GM12873 (cell line): ENCODE data around the gene GPR3.

ENCODE experiments used
- TF ChIP-seq, protein P1 (sequence below): IDR thresholded peaks from 2 replicates; pipeline ENCODE4 v1.5.1; 2012; ENCODE audit warnings: low read depth, mild to moderate bottlenecking, moderate library complexity, low read length, control low read depth; ENCODE audit not compliant: insufficient read depth; ENCODE audit errors: missing control alignments

Gene GPR3

GRCh38 chr1:27348861-27349783, 43.3 kb upstream of the GPR3 start:
- TF ChIP-seq, protein P1, sequence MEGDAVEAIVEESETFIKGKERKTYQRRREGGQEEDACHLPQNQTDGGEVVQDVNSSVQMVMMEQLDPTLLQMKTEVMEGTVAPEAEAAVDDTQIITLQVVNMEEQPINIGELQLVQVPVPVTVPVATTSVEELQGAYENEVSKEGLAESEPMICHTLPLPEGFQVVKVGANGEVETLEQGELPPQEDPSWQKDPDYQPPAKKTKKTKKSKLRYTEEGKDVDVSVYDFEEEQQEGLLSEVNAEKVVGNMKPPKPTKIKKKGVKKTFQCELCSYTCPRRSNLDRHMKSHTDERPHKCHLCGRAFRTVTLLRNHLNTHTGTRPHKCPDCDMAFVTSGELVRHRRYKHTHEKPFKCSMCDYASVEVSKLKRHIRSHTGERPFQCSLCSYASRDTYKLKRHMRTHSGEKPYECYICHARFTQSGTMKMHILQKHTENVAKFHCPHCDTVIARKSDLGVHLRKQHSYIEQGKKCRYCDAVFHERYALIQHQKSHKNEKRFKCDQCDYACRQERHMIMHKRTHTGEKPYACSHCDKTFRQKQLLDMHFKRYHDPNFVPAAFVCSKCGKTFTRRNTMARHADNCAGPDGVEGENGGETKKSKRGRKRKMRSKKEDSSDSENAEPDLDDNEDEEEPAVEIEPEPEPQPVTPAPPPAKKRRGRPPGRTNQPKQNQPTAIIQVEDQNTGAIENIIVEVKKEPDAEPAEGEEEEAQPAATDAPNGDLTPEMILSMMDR: no peak

GRCh38 chr1:27349784-27350662, 42.4 kb upstream of the GPR3 start:
- TF ChIP-seq, protein P1: no peak

DNA sequence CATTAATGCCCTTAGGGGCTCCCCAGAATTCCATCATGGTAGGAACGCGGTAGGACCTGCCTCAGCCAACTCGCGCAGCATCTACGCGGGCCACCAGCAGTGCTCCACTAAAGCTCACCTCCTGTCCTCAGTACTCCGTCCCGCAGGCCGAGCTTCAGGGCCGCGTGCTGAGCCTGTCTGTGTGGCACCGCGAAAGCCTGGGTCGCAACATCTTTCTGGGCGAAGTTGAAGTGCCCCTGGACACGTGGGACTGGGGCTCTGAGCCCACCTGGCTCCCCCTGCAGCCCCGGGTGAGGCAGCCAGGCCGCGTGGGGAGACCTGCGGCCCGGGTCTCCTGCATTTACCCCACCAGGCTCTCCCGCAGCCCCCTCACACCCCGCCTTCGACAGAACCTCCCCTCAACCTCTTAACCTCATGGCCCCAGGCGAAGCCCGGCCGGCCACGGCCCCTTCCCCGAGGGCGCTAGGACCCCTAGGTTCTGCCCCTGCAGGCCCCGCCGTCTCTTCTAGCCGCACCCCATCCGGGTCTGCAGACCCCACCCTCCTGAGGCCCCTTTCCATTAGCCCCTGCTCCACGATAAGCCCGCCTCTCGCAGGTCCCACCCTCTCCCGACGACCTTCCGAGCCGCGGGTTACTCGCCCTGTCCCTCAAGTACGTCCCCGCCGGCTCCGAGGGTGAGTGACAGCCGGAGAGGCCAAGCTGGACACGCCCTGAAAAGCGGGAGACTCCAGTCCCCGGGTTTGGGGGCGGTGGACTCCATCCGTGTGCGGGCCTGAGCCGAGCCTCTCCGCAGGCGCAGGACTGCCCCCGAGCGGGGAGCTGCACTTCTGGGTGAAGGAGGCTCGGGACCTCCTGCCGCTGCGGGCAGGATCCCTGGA, 41.5 kb upstream of the GPR3 start:
- TF ChIP-seq, protein P1: no peak

- TF ChIP-seq, protein P1: no peak
Observed at GRCh38 chr1:27351541-27352107, 40.8 kb upstream of the GPR3 start.

DNA sequence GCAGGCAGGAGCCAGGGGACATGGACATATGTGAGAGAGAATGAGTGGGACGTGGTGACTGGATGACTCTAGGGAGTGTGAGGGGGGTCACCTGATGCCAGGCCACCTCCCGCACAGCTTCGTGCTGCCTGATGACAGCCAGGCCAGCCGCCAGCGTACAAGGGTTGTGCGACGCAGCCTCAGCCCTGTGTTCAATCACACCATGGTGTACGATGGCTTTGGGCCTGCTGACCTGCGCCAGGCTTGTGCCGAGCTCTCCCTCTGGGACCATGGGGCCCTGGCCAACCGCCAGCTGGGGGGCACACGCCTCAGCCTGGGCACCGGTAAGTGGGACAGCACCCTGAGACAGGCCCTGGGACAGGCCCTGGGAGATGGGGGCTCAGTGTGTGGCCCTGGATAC, 39.3 kb upstream of the GPR3 start:
- TF ChIP-seq, protein P1: no peak

DNA sequence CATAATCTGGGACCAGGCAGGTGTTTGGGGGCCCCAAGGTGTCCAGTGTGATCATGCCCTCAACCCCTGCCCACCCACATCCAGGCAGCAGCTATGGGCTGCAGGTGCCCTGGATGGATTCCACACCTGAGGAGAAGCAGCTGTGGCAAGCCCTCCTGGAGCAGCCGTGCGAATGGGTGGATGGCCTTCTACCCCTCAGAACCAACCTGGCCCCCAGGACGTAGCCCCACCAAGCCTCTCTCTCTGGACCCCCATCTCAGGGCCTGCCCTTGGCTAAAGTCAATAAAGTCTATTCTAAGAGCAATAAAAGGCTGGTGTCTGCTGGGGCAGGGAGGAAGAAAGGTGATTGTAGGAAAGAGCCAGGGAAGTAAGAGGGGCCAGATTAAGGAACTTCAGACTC, 38.8 kb upstream of the GPR3 start:
- TF ChIP-seq, protein P1: no peak
